ENCODE data around the gene FDX1. TPM values are rescaled to one million over a fixed set of nuclear protein-coding genes. Genes with fewer than 3 reads are reported as not detected.

FDX1 gene
- total and polyA plus RNA-seq, 12 donors = 51.1 to 1,586 (median 315) TPM

- TF ChIP-seq POLR2A (IDR thresholded peaks at IDR 0.05) = no peak
- no peak for TF ChIP-seq CTCF (IDR thresholded peaks at IDR 0.05)
- no peak overlapping the region for H3K27ac ChIP-seq
- H3K27me3 ChIP-seq = no peaks in the 10 kb centered on the region
- intact Hi-C loops (cut with DNase I) = no loop called here
- no peaks in the 10 kb centered on the region for H3K36me3 ChIP-seq (replicated peaks in 1 of 2)
- H3K4me3 ChIP-seq = no peak overlapping the region
- 65 to 89% (median 83%) methylated on average over 1 of the region's 1 CpG for WGBS, 4 donors
- no peak for DNase-seq
- H3K4me1 ChIP-seq (replicated peaks in 1 of 2) = no peaks in the 10 kb centered on the region
- no peaks in the 10 kb centered on the region for H3K9me3 ChIP-seq (replicated peaks in 1 of 3)
Measured at GRCh38 chr11:110492321-110492685, 62.6 kb downstream of the FDX1 start.

GRCh38 chr11:110493346-110493745 lies 63.6 kb downstream of the FDX1 start:
- no peaks in the 10 kb centered on the region for H3K36me3 ChIP-seq (replicated peaks in 1 of 2)
- 92 to 97% (median 93%) methylated on average over 2 of the region's 2 CpGs for WGBS, 4 donors
- intact Hi-C loops (cut with DNase I) = no loop called here
- no peak overlapping the region for H3K27ac ChIP-seq
- H3K4me1 ChIP-seq (replicated peaks in 1 of 2) = no peaks in the 10 kb centered on the region
- no peak overlapping the region for H3K4me3 ChIP-seq
- no peak for TF ChIP-seq POLR2A (IDR thresholded peaks at IDR 0.05)
- no peaks in the 10 kb centered on the region for H3K9me3 ChIP-seq (replicated peaks in 1 of 3)
- no peaks in the 10 kb centered on the region for H3K27me3 ChIP-seq
- no peak for DNase-seq

- H3K27ac ChIP-seq = no peak overlapping the region
- intact Hi-C loops (cut with DNase I) = no loop called here
- no peak overlapping the region for H3K4me3 ChIP-seq
- 34 to 57% (median 47%) methylated on average over 2 of the region's 2 CpGs for WGBS, 4 donors
- H3K4me1 ChIP-seq (replicated peaks in 1 of 2) = no peaks in the 10 kb centered on the region
- H3K36me3 ChIP-seq (replicated peaks in 1 of 2) = no peaks in the 10 kb centered on the region
- peak in 1 of 7 donors; percentile 13 for DNase-seq
- no peak for TF ChIP-seq POLR2A (IDR thresholded peaks at IDR 0.05)
- TF ChIP-seq CTCF (IDR thresholded peaks at IDR 0.05) = no peak
- H3K9me3 ChIP-seq (replicated peaks in 1 of 3) = no peaks in the 10 kb centered on the region
- no peaks in the 10 kb centered on the region for H3K27me3 ChIP-seq
Measured at GRCh38 chr11:110497231-110497978, 67.7 kb downstream of the FDX1 start.

GRCh38 chr11:110501428-110501827 lies 71.7 kb downstream of the FDX1 start:
- intact Hi-C loops (cut with DNase I) = no loop called here
- Histone ChIP-seq H3K36me3 (replicated peaks in 1 of 2) (no peaks in the 10 kb centered on the region), H3K9me3 (replicated peaks in 1 of 3) (no peaks in the 10 kb centered on the region), H3K27me3 (no peaks in the 10 kb centered on the region), H3K4me1 (replicated peaks in 1 of 2) (no peaks in the 10 kb centered on the region), H3K27ac (no peak overlapping the region), H3K4me3 (no peak overlapping the region)
- TF ChIP-seq POLR2A (IDR thresholded peaks at IDR 0.05) (no peak), CTCF (IDR thresholded peaks at IDR 0.05) (no peak)
- peak in 1 of 7 donors; percentile 11 for DNase-seq
- WGBS, 4 donors = 58 to 94% (median 80%) methylated on average over 2 of the region's 2 CpGs

Measured in adrenal gland (tissue), 12 donors.